K562 (cell line): ENCODE results near the gene GRK3. TPM values are rescaled to one million over a fixed set of nuclear protein-coding genes. Genes with fewer than 3 reads are reported as not detected.

Source experiments
- ARHGAP35 ChIP-seq: fragments of 450-650 bp; IDR thresholded peaks from 2 replicates; pipeline ENCODE4 v1.6.1; 2018; ENCODE audit not compliant: partially characterized antibody
- NFE2 ChIP-seq: IDR thresholded peaks from 2 replicates; pipeline ENCODE4 v1.6.1; 2014; ENCODE audit warnings: antibody characterized with exemption, low read depth
- POLR2G ChIP-seq: fragments of 200-400 bp; formaldehyde crosslinking; IDR thresholded peaks from 2 replicates; pipeline ENCODE4 v1.6.1; 2017; ENCODE audit warnings: low read depth, mild to moderate bottlenecking, antibody characterized with exemption, low read length, moderate library complexity
- POLR3A ChIP-seq: IDR thresholded peaks from 2 replicates; pipeline ENCODE4 v1.6.1; 2011; ENCODE audit warnings: borderline replicate concordance, mild to moderate bottlenecking, moderate library complexity; ENCODE audit not compliant: insufficient read length, insufficient read depth; ENCODE audit errors: extremely low read depth
- UBTF ChIP-seq, 2 experiments: IDR thresholded peaks; 2 replicates each; pipeline ENCODE4 v1.6.1; 2012; ENCODE audit warnings: improper control_type of control experiment in 2 of 2, low read depth in 2 of 2, low read length in 2 of 2, borderline replicate concordance in 1 of 2
- YY1 ChIP-seq, 3 experiments: IDR thresholded peaks; 2 replicates each; pipeline ENCODE4 v1.6.1; 2011; ENCODE audit warnings: low read length in 2 of 3, mild to moderate bottlenecking in 2 of 3, moderate library complexity in 2 of 3, borderline replicate concordance in 1 of 3, control low read depth in 1 of 3, low read depth in 1 of 3; ENCODE audit not compliant: insufficient read depth in 3 of 3, insufficient replicate concordance in 2 of 3, control insufficient read depth in 1 of 3, insufficient read length in 1 of 3; ENCODE audit errors: extremely low read depth in 1 of 3
- ZNF239 ChIP-seq: fragments of 250-450 bp; sonication (Bioruptor Pico); IDR thresholded peaks from 2 replicates; pipeline ENCODE4 v1.4.0; 2020; ENCODE audit warnings: mild to moderate bottlenecking
- ZNF324 ChIP-seq: fragments of 250-450 bp; sonication (Bioruptor Pico); IDR thresholded peaks from 2 replicates; pipeline ENCODE4 v1.4.0; 2020; ENCODE audit warnings: mild to moderate bottlenecking
- ZNF592 ChIP-seq: fragments of 450-650 bp; IDR thresholded peaks from 2 replicates; pipeline ENCODE4 v1.6.1; 2017; ENCODE audit warnings: antibody characterized with exemption, mild to moderate bottlenecking
- ZNF780A ChIP-seq: fragments of 250-450 bp; sonication (Bioruptor Pico); IDR thresholded peaks from 2 replicates; pipeline ENCODE4 v1.5.0; 2021; ENCODE audit warnings: mild to moderate bottlenecking
- polyA plus RNA-seq, 8 experiments: library from polyadenylated mRNA; depleted of rRNA in 4 of 8; stranded (reverse) in 5 of 8; unstranded in 3 of 8; fragments of >200 nt; fragmentation: Nextera tagmentation in 2 of 8; fragmentation: Illumina TruSeq in 1 of 8; extraction: Ambion mirVana in 2 of 8; extraction: Trizol in 1 of 8; gene quantifications; 2 replicates each; pipeline versions ENCODE4 v1.2.1 to v1.2.3, GENCODE V29; 2011 to 2014; ENCODE audit warnings: inconsistent platforms in 1 of 8, missing spikeins in 1 of 8
- total RNA-seq, 7 experiments: library from RNA; depleted of rRNA in 6 of 7; stranded (reverse); fragments of >200 nt in 6 of 7; fragmentation: Illumina TruSeq in 2 of 7; extraction: Trizol in 2 of 7; gene quantifications; 2 replicates each; pipeline versions ENCODE4 v1.2.1 to v1.2.3, GENCODE V29; 2011 to 2021; ENCODE audit warnings: low replicate concordance in 1 of 7

GRK3 gene
- total and polyA plus RNA-seq, 9 of the 15 experiments (the other 6 are each of a cell fraction or from before 2014, with no cell fraction given): 1.4 to 7.6 (median 3.6) TPM

GRCh38 chr22:25742918-25743708 lies 178.6 kb downstream of the GRK3 start (continued):
- TF ChIP-seq ZNF592 (no peak), UBTF (IDR thresholded peaks at IDR 0.05; ENCODE audit: borderline replicate concordance in 1 of 2, low read depth in 2 of 2, low read length in 2 of 2) (0 out of 4 replicates have a peak, but pooled peaks have one; percentile 23 to 41), POLR3A (no peak), POLR2G (0 out of 2 replicates have a peak, but pooled peaks have one; percentile 30), NFE2 (peak; percentile 52; the same call in 1 of the 2 replicates), ZNF324 (CRISPR knock-in tag) (no peak), ARHGAP35 (peak; percentile 65), ZNF780A (CRISPR knock-in tag) (no peak), YY1 (IDR thresholded peaks at IDR 0.05; ENCODE audit: borderline replicate concordance in 1 of 3, control insufficient read depth in 1 of 3, extremely low read depth in 1 of 3, insufficient read depth in 3 of 3, insufficient read length in 1 of 3, insufficient replicate concordance in 2 of 3, low read depth in 1 of 3, low read length in 2 of 3) (peak in 1 of 3 experiments; percentile 24), ZNF239 (CRISPR knock-in tag) (no peak)
- TF ChIP-seq, all 486 proteins: peak for 25
